GM19239 (cell line): ENCODE measurements around the gene TAOK2.
"Not testable (repeated sequence)": the region's sequence is repeated elsewhere in the genome, so short reads cannot be mapped to it uniquely, and the experiment has no call there.

Experiments
- DNase-seq: peaks from one replicate; pipeline ENCODE4 v3.0.0; 2011; ENCODE audit warnings: low spot score; ENCODE audit not compliant: insufficient read length
- FAIRE-seq: peaks from 2 replicates; lab custom pipeline; 2011; peaks lifted over from hg19 to GRCh38; lab: Jason Lieb, UNC

Gene TAOK2

DNA sequence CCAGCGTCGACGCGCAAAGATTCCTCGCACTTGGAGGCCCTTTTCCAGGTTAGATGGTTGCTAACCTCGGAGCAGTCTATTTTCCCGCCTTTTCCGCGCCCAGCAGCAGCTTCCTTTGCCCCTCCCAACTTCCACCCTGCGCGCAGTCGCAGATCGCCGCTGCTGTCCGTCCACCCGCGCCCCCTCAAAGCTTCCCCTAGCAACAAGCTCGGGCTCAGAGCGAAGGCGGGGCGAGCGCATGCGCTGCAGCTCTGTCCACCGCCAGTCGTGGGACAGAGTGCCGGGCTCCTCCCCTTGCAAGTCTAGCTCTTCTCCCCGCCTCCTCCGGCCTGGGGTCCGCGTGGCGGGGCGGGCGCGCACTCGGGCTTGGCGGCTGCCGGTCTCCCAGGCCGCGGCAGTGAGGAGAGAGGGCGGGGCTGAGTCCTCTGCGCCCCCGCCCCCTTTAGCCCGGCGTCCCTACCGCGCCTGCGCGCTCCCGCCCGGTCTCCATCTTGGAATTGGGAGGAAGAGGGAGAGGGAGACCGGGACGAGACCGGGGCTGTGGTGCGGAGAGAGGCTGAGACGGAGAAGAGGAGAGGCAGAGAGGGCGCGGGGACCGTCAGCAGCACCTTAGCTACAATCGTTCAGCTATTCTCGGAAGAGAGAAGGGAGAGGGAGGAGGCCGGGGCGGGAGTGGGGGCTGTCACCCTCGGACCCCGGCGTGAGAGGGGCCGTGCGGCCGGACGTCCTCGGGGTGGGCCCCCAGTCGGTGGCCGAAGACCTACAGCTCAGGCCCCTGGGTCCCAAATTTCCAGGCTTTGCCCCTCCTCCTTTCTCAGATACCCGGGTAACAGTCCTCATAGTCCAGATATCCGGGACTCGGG is at the start of gene TAOK2:
Gene TAOK2 (plus strand): TSS at position 485 of the 863 bp plus-strand sequence. CDS start 3,905 bp downstream, outside the sequence.
- DNase-seq = peak; percentile 96
- peak; percentile 90 for FAIRE-seq

DNA sequence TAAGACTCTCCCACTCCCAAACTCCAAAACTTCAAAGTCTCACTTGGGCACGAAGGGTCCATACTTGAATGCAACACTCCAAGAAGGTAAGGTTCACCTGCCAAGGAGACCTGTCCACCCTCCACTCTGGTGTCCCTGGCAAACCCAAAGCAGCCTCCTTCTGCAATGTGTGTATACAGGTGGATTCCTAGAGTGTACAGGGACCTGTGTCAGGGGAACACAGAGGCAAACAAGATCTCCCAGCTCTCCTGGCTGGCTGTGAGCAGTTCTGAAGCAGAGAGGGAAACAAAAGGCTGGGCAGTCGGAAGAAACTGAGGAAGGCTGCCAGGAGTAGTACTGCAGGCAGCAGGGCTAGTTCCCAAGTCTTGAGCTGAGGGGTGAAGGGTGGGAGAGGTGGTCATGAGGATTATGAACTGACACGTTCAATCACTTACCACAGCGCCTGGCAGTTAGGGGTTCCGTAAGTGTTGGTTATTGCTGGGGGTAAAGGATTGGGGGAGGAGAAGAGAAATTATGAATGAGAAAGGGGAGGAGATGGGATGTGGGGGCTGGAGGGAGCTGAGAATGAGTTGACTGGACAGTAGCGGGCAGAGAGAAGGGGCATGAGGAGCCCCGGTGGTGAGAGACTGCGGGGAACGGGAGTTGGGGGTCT is 48.4 kb upstream of the TAOK2 start:
- FAIRE-seq (peak; percentile 49), DNase-seq (no peak)

DNA sequence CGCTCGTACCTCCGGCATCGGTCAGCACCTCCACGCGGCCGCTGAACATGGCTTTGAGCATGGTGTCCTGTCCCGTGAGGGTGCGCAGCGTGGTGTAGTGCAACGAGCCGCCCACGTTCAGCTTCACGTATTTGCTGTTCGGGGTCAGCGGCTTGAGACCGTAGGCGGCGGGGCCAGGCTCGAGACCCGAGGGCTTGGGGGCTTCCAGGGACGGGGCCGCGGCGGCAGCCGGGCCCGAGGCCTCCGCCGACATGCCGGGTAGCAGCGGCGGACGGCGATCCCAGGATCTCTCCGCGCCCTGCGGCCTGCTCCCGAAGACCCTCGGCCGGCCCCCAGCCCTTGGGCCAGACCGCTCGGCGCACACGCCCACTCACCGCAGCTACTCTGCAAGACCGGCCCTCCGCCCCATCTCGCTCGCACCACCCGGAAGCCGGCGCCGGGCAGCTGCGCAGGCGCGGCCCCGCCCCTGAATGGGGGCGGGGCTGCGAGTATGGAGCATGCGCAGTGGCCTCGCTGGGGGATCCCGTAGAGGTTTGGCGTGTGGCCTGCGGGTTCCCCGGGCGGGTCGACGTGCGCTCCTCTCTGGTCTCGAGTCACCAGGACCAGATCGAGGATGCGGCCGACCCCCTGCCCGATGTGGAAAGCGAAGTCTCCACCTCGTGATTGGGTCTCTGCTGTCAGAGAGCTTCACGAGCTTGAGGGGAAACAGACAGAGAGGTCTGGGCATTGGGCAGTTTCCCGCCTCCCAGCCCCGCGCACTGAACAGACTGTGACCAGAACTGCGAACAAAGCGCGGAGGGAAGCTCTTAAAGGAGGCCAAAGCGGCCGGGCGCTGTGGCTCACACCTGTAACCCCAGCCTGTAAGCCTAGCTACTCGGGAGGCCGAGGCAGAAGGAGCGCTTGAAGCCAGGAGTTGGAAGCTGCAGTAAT is 47.6 kb upstream of the TAOK2 start, which contains the start of gene KCTD13:
Gene KCTD13 (minus strand): TSS at position 446 of the 930 bp plus-strand sequence. CDS start 193 bp downstream, at position 253.
- FAIRE-seq = peak; percentile 78

DNA sequence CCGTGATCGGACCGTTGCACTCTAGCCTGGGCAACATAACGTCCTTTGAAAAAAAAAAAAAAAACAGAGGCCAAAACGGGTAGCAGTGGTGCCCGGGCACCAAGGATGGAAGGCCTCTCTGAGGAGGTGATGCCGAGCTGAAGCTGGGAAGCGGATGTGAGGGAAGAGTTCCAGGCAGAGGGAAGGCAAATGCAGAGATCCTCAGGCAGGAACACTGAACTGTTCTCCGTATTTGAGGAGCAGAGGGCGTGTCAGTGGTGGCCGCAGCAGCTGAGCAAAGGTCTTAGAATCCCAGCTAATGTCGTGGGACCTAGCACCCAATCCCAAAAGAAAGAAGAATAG is 47.0 kb upstream of the TAOK2 start:
- FAIRE-seq = no peak

More for the DNA sequence above, 47.6 kb upstream of the TAOK2 start, which contains the start of gene KCTD13:
- DNase-seq = peak; percentile 98

DNA sequence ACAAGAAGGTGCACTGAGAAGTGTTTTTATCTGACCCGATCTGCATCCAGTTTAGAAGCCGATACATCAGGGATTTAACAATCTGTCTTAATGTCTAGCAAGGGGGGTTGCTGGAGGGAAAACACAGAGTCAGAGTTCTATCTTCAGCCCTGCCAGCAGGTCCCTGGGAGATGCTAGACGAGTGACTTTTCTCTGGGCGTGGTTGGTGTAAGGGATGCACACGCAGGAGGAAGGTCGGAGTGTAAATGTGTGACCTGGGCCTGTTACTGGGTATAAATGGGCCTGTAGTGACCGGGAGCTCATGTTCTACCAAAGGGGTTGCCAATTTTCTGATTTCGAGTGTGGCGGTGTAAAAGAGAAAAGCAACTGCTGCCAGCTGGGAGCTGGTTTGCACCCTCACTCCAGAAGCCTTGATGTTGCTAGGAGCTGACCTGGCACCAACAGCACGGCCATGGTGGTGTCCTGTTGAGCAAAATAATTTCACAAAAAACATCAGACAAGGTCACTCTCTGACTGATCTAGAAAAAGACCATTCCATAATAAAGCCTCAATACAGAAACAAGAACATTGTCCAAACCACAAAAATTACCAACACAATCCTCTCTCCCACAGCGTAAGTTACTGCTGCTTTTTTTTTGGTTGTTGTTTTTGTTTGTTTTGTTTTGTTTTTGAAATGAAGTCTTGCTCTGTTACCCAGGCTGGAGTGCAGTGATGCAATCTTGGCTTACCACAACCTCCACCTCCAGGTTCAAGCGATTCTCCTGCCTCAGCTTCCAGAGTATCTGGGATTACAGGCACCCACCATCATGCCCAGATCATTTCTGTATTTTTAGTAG is 46.4 kb upstream of the TAOK2 start:
- FAIRE-seq (no peak), DNase-seq (no peak)

More for the DNA sequence above, 47.0 kb upstream of the TAOK2 start:
- no peak for DNase-seq

DNA sequence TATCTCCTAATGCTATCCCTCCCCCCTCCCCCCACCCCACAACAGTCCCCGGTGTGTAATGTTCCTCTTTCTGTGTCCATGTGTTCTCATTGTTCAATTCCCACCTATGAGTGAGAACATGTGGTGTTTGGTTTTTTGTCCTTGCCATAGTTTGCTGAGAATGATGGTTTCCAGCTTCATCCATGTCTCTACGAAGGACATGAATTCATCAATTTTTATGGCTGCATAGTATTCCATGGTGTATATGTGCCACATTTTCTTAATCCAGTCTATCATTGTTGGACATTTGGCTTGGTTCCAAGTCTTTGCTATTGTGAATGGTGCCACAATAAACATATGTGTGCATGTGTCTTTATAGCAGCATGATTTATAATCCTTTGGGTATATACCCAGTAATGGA is 41.9 kb upstream of the TAOK2 start:
- FAIRE-seq = not testable (repeated sequence)

DNA sequence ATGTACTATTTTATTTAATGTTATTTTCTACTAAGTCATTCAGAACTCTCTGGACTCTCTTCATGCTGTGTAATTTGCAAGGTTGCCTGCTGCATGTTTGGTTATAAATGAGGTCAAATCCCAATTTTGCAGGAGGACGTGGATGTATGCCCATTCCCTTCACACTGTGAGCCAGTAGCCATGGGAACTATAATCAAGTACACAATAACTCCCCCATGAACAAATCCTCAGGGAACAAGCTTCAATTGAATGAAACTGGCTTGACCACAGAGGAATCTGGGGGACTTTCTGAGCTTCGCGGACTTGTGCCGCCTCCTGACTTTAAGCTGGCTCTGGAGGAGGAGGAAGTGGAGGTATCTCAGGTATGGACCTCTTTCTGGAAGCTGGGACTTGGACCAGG is 33.0 kb upstream of the TAOK2 start:
- DNase-seq (no peak), FAIRE-seq (no peak)

More for the DNA sequence above, 41.9 kb upstream of the TAOK2 start:
- DNase-seq = not testable (repeated sequence)

DNA sequence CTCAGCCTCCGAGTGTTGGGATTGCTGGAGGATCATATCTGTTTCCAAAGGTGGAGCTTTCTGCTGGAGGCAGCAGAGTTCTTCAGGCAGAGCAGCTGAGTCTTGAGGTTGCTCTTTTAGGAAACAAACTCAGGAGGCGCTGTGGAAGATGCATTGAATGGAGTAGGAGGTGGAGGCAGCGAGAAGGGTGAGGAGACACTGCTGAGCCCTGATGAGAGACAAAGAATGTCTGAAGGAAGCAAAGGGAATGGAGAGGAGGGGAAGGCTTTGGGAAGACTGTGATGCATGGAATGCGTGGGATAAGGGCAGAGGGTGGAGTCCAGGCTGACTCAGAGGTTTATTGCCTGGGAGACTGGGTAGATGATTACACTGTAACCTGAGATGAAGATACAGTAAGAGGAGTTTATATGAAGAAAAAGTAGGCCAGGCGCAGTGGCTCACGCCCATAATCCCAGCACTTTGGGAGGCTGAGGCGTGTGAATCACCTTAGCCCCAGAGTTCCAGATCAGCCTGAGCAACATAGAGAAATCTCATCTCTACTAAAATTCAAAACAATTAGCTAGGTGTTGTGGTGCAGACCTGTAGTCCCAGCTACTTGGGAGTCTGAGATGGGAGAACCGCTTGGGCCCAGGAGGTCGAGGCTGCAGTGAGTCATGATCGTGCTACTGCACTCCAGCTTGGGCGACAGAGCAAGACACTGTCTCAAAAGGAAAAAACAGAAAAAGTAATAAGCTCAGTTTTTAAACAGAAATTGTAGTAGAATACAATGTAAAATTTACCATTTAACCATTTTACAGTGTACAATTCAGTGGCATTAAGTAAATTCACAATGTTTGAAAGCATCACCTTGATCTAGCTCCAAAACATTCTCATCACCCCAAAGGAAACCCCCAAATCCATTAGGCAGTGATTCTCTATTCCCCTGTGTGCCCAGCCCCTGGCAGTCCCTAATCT is 29.5 kb upstream of the TAOK2 start:
- no peak for DNase-seq
- FAIRE-seq = no peak

DNA sequence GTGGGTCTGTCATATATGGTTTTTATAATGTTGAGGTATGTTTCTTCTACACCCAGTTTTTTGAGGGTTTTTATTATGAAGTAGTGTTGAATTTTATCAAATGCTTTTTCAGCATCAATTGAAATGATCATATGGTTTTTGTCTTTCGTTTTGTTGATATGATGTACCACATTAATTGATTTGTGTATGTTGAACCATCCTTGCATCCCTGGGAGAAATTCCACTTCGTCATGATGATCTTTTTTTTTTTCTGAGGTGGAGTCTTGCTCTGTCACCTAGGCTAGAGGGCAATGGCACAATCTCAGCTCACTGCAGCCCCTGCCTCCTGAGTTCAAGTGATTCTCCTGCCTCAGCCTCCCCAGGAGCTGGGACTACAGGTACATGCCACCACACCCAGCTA is 25.8 kb upstream of the TAOK2 start:
- FAIRE-seq (no peak), DNase-seq (no peak)

DNA sequence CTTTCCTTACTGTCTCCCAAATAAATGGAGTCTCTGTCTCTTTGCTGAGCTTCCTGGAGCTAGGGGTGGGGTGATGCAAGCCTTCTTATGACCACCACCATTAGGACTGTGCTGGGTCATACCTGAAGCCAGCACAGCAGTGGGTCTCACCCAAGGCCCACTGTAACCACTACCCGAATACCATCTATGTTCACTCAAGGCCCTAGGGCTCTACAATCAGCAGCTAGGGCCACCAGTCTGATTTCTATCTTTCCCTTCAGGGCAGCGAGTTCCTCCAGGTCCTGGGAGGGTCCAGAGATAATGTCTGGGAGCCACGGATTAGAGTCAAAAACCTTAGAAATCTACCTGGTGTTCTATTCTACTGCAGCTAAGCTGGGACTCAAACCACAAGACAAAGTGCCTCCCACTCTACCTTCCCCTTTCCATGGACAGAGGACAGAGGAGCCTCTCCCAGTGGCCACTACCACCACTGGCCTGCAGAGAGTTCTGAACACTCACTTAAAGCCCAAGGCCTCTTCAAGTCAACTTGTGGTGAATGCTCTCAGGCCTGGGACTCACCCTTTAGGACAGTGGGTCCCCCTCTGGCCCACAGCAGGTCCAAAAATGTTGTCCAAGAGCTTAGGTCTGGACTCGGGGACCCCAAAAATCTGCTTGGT is 22.7 kb upstream of the TAOK2 start:
- FAIRE-seq (no peak), DNase-seq (no peak)

DNA sequence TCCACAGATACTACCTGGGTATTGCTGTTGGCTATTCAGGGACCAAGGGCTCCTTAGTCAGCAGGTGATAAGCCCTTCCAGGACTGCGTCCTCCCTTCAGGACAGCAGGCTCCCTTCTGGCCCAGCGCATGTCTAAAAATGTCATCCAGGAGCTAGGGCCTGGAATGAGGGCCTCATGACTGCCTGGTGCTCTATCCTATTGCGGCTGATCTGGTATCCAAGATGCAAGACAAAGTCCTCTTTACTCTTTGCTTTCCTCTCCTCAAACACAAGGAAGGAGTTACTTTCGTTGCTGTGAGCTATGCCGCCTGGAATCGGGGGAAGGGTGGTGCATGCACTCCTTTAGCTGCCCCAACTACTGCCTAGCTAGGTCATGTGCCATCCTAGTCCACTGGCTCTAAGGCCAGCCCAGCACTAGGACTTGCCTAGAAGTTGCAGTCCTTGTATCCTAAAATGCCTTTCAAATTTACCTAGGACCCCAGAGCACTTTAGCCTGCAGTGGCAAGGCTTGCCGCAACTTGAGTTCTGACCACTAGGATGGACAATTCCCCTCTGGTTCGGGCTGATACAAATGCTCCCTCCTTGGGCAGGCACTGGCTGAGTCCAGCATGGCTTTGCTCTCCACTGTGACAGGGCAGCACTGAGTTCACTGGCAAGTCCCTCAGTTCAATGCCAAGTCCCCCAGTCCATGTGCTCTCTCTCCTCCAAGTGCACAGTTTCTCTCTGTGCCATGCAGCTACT is 21.9 kb upstream of the TAOK2 start:
- no peak for DNase-seq
- FAIRE-seq = no peak

DNA sequence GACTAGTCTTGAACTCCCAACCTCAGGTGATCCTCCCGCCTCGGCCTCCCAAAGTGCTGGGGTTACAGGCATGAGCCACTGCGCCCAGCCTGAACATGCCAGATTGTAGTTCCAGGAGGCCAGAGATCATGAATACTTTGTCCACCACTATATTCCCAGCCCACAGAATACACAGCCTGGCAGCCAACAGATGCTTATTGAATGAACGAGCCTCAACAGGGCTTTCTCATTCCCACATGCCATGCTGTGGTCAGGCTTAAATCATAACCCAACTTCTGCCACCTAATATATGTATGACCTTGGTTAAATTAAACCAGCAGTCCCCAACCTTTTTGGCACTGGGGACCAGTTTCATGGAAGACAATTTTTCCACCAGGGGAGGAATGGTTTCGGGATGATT is 14.9 kb upstream of the TAOK2 start:
- FAIRE-seq = no peak
- no peak for DNase-seq

DNA sequence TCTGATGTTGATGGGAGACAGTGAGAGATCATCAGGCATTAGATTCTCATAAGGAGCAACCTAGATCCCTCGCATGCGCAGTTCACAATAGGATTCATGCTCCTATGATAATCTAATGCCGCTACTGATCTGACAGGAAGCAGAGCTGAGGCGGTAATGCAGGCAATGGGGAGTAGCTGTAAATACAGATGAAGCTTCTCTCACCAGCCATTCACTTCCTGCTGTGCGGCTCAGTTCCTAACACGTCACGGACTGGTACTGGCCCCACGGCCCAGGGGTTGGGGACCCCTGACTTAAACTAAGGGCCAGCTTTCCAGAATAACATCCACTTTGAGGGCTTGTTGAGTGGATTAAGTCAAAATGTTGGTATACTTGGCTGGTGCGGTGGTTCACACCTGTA is 14.4 kb upstream of the TAOK2 start:
- FAIRE-seq = no peak
- DNase-seq = no peak

DNA sequence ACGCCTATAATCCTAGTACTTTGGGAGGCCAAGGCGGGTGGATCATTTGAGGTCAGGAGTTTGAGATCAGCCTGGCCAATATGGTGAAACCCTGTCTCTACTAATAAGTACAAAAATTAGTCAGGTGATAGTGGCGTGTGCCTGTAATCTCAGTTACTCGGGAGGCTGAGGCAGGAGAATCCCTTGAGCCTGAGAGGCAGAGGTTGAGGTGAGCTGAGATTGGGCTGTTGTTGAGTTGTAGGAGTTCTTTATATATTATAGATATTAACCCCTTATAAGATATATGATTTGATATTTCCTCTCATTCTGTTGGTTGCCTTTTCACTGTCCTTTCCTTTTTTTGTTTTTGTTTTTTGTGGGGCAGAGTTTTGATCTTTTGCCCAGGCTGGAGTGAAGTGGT is 13.8 kb upstream of the TAOK2 start:
- DNase-seq, FAIRE-seq: not testable (repeated sequence)

DNA sequence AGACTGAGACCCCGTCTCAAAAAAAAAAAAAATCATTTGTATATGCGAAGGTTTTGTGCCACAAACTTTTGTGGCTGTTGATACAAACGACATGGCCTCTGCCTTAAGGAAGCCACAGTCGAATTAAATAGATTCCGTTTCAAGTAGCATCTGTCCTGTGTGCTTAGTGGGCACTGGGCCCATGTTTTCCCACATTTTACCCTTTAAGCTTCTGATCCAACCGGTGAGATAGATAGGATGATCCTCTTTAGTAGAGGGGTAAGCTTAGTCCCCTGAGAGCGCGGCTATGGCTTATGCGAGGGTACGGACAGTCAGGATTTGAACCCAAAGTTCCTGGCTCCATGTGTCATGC is 12.6 kb upstream of the TAOK2 start:
- FAIRE-seq (no peak), DNase-seq (no peak)

DNA sequence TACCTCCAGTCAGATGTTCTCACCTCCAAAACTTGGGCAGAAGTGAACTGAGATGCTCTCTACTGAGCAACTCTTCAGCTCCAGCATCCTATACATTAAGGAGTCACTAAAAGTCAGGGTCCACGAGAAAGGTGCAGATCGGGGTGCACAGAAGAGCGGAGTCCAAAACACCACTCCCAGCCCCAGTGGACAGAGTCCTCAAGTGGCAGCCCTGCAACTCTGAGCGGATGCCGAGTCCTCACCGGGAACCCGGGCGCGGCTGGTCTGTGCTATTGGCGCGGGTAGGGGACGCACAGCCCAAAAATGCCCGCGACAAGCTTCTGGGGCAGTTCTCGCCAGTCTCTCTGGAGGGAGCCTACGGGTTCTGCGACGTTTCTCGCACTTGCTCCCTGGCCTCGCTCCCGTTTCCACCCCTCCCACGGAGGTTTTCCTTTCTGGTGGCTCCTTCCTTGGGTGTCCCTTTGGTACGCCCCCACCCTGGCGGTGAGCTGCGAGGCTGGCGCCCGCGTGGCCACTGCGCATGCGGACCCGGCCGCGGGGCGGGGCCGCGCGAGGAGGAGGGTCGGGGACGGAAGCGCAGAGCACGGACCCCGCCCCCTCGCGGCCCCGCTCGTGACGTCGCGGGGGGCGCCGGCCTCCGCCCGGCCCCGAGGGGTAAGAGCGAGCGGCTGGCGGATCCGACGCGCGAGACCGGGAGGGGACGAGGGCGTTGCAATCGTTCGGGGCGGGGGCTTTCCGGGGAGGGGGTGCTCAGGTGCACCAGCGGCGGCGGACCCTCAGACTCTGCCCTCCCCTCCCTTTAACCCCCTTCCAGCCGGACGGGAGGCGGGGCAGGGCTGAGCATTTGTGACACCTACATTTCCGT is 12.0 kb upstream of the TAOK2 start, which contains the start of gene TMEM219:
Gene TMEM219 (plus strand): TSS at position 601 of the 865 bp plus-strand sequence. CDS start 1,065 bp downstream, outside the sequence.
- DNase-seq = peak; percentile 97
- FAIRE-seq = peak; percentile 71
